Activated CD8-positive, alpha-beta memory T cell treated with anti-CD3 and anti-CD28 coated beads, Interleukin-2, amount 50 U/mL, for 24 hours (primary cell): ENCODE data around the gene IQSEC1.

ENCODE experiments used
- DNase-seq: peaks from one replicate; pipeline ENCODE4 v3.0.0-alpha.2; 2020; ENCODE audit errors: extremely low read depth

IQSEC1 gene

DNA sequence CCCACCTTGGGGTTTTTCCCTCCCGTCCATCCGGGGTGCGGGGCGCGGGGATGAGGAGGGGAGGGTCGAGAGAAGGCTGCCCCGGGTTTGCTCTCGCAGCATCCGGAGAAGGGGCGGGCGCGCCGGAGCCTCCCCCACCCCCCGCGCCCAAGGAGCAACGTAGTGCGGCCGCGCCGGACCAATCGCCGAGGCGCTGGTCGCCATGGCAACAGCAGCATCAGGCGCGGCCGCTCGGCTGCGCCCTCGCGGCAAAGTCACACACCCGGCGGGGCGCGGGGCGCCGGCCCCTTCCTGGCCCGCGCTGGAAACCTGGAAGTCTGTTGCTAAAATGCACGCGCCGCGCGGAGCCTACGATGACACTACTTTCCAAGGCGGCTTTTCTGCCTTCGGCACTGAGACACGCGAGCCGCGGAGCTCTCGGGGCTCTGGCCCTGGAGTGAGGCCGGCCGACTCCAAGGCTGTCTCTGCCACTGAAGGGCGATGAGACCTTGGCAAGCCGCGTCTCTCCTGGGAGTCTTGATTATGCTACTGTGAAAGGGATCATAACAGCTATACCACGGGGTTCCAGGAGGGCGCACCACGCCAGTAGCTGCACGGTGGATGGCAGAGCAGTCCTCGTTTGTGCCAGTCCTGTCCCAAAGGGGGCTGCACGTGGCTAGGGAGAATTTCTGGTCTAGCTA lies at the start of gene IQSEC1:
IQSEC1 (minus strand) TSS at position 104 of the 680 bp plus-strand sequence. CDS start 415 bp downstream, outside the sequence.
- DNase-seq, result peak; percentile 46

DNA sequence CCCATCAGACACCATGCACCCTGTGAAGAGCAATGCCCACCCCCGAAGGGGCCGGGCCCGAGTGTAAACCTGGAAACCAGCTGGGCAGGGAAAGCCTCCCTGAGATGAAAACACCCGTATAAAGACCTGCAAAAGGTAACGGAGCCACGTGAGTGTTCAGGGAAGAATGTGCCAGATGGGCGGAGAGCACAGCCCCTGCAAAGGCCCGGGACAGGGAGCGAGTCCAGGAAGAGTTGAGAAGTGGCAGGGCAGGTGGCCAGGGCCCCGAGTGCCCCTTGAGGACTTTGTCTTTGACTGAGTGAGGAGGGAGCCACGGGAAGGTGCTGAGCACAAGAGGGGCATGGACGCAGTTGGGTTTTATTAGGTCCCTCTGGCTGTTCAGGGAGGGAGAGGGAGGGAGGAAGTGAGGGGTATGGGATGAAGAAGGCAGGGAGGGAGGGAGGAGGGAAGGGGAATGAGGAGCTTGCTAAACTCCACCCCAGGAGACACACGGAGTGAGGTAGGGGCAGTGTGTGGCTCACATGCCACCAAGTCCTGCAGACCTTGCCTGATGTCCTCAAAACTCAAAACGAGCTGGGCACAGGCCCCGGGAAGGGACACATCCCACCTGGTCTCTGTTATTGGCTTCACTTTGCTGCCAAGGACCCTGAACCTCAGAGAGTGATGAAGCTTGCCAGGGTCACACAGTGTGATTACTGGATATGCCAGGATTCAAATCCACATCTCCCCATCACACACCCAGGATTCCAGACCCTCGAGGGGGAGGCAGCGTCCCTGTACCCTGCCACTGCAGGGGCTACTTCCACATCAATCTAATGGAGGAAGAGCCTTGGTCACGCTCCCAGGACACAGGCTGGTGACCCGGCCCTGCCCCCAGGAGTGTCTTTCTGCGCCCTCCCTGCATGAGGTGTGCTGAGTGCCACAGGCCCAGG lies 49.1 kb upstream of the IQSEC1 start:
- no peak for DNase-seq

DNA sequence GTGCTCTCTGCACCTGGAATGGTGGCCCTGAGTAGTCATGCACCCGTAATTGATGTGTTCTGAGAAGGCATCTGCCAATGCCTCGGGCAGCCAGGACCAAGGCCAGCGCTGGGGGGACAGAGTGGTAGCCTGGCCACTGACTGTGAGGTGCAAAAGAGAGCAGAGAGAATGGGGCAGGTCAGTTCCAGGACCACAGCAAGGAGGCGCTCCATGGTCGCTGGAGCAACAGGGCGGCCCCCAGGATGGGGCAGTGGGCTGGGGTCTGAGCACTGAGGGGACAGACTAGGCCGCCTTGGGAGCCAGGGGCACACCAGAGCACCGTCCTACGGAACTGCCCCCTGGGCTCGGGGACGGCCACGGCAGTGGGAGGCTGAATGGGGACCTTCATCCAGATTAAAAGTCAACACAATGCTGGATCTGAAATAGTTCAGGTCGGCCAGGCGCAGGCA lies 48.3 kb upstream of the IQSEC1 start:
- DNase-seq, result no peak

DNA sequence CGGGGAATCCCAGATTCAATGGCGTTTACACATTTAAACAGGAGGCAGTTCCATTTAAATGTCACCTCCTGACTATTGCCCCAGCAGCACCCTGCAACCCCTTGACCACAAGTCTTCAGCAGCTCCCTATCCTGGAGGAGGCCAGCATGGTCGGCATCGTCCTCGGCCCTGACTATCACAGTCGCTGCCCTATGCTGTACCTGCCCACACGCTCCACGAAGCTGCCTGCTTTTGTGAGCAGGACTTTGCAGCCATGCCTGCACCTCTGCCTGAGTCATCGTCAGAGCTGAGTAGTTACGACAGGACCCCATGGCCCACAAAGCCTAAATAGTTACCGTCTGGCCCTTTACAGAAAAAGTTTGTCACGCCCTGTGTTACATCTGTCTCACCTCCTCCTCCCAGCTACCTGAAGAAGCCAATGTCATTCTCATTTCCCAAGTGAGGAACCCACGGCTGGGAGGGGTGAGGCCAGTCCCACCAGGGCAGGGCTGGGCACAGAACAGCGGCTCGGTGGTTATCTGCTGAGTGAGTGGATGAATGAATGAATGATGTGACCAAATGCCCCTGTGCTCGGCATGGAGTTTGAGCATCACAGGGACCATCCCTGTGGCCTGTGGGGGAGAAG lies 47.8 kb upstream of the IQSEC1 start:
- no peak for DNase-seq

- DNase-seq, result no peak
These were observed 47.2 kb upstream of the IQSEC1 start for GRCh38 chr3:13120289-13120927.

DNA sequence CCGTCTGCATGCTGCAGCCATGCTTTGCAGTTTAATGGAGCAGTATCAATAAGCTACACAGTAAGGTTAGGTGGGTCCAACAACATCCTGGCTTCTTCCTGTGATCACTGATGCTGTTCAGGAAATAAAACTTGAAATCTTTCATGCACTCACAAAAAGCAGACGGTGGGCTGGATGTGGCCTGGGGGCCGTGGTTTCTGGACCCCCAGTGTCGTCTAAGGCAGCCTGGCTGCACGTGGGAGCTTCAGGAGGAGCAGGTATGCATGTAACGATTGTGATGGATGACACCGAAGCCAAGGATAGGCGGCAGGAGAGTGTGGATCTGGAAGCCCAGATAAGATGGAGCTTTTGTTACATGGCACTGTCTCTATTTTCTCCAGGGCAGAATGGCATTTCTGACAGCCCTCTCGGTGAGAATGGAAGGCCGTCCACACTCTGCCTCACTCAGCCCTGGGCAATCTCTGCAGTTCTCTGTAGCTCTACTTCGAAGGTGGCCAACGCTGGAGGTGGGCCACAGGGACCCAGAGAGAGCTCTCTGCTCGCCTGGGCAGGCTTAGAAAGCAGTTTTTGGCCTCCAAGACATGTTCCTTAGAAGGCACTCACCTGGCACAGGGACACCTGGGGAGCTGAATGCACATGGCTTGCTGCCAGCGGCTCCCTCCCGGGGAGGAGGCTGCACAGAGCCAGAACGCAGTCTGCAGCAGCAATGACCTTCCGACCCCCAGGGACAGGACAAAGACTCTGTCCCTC lies 46.4 kb upstream of the IQSEC1 start:
- no peak for DNase-seq

DNA sequence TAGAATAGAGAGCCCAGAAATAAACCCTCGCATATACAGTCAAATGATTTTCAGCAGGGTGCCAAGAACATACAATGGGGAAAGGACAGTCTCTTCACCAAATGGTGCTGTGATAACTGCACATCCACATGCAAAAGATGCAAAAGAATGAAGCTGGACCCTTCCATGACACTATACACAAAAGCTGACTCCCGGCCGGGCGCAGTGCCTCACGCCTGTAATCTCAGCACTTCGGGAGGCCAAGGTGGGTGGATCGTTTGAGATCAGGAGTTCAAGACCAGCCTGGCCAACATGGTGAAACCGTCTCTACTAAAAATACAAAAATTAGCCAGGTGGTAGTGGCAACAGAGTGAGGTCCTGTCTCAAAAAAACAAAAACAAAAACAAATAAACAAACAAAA lies 43.2 kb upstream of the IQSEC1 start:
- no peak for DNase-seq

DNA sequence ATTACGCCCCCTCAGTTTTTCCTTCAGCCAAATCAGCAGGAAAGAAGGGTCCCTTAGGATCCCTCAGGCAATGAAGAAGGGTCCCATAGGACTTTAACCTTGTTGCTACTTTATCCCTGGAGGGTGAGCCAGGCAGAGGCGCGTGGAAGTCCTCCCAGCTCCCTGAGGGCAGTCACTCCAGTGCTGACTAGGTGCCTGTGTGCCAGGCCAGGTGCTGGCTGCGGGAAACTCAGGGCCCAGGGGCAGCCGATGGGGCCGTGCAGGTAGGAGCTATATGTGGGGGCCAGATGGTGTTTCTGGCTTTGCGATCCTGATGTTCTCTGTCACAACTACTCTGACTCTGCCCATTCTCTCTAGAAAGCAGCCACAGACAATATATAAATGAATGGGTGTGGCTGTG lies 42.8 kb upstream of the IQSEC1 start:
- no peak for DNase-seq

- DNase-seq, result no peak
These were observed 42.3 kb upstream of the IQSEC1 start for GRCh38 chr3:13115576-13115910.

GRCh38 chr3:13114811-13115575 lies 41.8 kb upstream of the IQSEC1 start:
- DNase-seq, result no peak

DNA sequence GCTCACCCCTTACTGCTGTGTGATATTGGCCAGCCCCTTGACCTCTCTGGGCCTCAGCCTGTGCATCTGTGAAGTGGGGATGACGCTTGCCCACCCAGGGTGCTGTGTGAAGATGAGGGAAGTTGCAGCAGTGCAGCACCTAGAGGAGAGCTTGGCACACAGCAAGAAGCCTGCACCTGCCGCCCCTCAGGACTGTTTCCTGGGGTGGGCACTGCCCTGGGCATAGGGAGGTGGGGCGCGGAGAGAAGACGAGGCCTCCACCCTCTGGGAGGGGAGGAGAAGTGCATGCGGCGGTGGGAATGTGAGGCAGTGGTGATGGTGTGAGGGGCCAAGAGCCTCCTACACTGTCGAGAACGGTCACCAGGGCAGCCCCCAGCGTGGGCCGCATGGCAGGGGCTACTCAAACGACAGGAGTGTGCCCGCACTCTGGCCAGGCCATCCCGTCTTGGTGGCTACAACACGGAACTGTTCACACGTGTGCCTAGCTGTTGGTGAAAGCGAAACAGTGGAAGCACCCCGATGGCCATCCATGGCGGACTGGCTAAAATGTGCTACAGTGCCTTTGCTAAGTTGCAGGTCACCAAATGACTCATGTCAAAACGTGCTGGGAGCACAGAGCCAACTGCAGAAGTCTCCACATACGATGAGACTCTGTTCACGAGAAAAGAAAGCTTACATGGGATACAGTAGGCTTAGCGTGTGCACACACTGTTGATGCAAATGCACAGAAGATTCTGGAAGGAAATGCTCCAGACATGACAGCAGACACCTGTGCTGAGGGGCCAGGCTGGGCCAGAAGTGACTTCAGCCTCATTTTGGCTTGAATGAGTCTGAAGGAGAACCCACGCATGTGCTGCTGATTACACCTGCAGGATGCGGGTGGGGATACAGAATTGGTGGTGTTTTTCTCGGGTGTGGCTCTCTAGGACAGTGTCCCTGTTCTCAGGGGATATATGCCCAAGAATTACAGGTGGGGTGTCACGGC lies 40.4 kb upstream of the IQSEC1 start:
- no peak for DNase-seq

DNA sequence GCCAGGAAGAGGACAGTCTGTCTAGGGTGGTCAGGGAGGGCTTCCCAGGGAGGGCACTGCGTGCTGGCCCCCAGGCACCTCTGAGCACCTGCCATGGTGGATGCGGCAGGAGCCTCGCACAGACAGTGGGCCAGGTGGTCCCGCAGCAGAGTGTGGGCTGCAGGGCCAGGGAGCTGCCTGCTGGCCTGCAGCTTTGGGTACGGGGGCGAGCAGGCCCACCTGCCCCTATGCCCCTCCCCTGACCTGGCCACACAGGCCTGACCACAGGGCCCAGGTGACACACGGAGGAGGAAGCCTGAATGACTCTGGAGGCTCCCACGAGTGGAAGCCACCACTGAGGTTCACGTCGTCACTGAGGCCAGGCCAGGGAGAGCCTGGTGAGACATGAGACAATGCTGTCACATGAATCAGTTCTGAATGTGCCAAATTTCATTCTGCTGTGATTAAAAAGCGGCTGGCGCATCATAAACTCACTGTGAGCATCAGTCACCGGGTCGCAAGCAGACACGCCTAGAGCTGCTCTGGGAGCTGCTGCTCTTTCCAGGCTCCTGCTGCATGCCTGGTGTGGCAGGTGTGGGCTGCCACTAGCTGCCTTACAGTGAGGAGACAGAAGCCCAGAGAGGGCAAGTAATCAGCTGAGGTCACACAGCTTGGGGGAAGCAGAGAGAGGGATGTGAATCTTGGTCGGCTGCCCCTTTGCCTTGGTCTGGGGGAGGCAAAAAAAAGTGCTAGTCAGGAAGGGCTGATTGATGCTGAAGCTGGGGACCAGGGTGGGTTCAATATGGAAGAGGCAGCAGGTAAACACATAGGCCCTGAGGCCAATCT lies 39.5 kb upstream of the IQSEC1 start:
- no peak for DNase-seq

DNA sequence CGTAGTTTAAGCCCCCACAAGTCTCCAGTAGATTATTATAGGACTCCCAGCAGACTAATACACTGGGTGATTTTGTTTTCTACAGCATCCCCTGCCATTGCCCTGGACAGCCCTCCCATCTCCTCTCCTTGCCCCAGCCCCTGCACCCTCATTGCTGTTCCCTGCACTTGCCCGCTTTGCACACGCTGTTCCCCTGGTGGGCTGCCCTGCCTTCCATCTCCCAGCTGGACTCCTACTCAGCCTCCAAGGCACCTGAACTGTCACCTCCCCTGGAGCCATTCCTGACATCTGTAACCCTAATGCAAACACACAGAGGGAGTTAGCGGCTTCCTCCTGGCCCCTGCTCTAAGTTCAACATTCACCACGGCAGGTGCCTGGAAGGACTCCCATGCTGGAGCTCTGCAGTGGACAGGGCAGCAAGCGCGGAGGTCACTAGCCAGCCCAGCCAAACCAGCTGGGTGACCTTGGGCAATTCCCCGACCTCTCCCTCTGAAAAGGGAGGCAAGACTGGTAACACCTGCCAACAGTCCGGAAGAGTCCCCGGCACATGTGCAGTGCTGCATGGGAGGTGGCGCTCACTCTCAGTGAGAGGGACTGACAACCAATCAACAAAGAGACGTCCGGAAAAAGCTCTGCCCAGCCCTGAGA lies 38.8 kb upstream of the IQSEC1 start:
- no peak for DNase-seq

GRCh38 chr3:13111173-13111872 lies 38.1 kb upstream of the IQSEC1 start:
- DNase-seq, result no peak

DNA sequence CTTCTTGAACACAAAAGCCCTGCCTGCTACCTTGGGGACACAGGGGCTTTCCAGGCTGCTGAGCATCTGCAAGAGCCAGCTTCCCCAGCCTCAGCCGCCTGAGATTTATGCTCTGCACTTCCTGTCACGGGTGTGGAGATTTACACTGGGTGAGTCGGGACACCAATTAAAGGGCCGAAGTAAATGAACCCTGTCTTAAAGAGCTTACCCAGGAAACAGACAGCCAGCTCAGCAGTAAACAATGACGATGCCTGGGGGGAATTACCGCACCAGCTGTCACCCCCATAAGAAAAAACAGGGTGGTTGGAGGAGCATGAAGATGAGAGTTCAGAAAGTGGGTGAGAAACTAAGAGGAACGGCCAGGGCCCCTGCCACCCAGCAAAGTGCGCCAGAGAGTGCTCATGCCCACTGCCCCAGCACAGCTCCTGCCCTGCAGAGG lies 37.5 kb upstream of the IQSEC1 start:
- DNase-seq, result no peak

DNA sequence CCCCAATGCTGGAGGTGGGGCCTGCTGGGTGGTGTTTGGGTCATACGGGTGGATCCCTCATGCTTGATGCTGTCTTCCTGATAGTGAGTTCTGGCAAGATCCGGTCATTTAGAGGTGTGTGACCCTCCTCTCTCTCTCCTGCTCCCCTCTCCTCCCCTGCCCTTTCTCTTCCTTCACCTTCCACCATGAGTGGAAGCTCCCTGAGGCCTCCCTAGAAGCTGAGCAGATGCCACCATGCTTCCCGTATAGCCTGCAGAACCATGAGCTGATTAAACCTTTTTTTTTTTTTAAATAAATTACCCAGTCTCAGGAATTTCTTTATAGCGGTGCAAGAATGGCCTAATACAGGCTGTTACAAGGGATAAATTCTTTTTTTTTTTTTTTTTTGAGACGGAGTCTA lies 36.3 kb upstream of the IQSEC1 start:
- DNase-seq, result no peak

DNA sequence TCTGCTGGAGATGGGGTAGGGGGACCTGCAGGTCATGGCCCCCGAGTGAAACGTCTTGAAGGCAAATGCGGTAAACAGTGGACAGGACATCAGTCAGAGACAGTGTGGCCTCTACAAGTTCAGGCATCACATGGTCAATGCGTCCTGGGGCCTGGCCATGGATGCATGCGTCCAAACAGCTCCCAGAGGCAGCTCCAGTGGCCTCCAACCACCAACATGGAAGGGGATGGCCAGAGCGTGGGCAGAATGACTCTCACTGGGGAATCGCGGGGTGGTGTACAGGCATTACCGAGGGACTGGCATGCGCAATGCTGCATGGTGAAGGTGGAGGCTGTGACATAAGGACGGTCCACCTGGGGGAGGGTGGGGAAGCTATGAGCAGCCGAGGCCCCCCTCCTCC lies 35.6 kb upstream of the IQSEC1 start:
- no peak for DNase-seq
